B cell (primary cell): ENCODE data around the gene ETS1. TPM values are rescaled to one million over a fixed set of nuclear protein-coding genes. Genes with fewer than 3 reads are reported as not detected.

Source experiments
- ATAC-seq: fragments of 200-7000 bp; cut with Tn5 transposase; one replicate; pipeline ENCODE4 v1.10.0; 2021; ENCODE audit warnings: low read depth, mild to moderate bottlenecking, moderate number of reproducible peaks, moderate library complexity
- CTCF ChIA-PET: fragments of 350-600 bp; sonication (Branson Sonifier 250); formaldehyde crosslinking; loops from one replicate; lab custom pipeline; 2021; ENCODE audit warnings: antibody characterized with exemption, inconsistent platforms; lab: Charles Lee
- POLR2A ChIA-PET: fragments of 350-600 bp; sonication (Branson Sonifier 250); formaldehyde crosslinking; loops from one replicate; lab custom pipeline; 2021; ENCODE audit warnings: antibody characterized with exemption; lab: Charles Lee
- DNase-seq: peaks from one replicate; pipeline ENCODE4 v3.0.0; 2013
- H2AFZ ChIP-seq: 2 replicates; pipeline ENCODE4 v1.6.1; 2012; ENCODE audit warnings: mild to moderate bottlenecking, low read depth, low read length; ENCODE audit not compliant: insufficient read depth, poor library complexity, severe bottlenecking
- H3K27ac ChIP-seq, 2 donors: 1 replicate in 1 of 2; 2 replicates in 1 of 2; pipeline ENCODE4 v1.5.1; 2012 to 2013; ENCODE audit warnings: low read length in 2 of 2, mild to moderate bottlenecking in 2 of 2, moderate library complexity in 1 of 2
- H3K27me3 ChIP-seq, 4 experiments: fragments of 200-600 bp in 1 of 4; sonication (generic) in 1 of 4; replicated peaks in 1 of 4; 1 replicate in 2 of 4; 2 replicates in 2 of 4; pipeline versions ENCODE4 v1.6.1 to v1.7.0; 2013 to 2016; ENCODE audit warnings: low read length in 3 of 4, mild to moderate bottlenecking in 2 of 4, mixed read lengths in 1 of 4, moderate library complexity in 1 of 4; ENCODE audit not compliant: insufficient read depth in 4 of 4, control insufficient read depth in 3 of 4; ENCODE audit errors: control extremely low read depth in 1 of 4
- H3K36me3 ChIP-seq, 2 experiments: replicated peaks in 1 of 2; 1 replicate in 1 of 2; 2 replicates in 1 of 2; pipeline versions ENCODE4 v1.6.1 to v1.7.1; 2013; ENCODE audit warnings: low read length in 1 of 2; ENCODE audit not compliant: insufficient read depth in 2 of 2, control insufficient read depth in 1 of 2; ENCODE audit errors: control extremely low read depth in 1 of 2, extremely low read depth in 1 of 2
- H3K4me1 ChIP-seq, 2 donors: fragments of 200-600 bp in 1 of 2; sonication (generic) in 1 of 2; 1 replicate in 1 of 2; 2 replicates in 1 of 2; pipeline versions ENCODE4 v1.5.1 to v1.6.1; 2013 to 2017; ENCODE audit warnings: low read length in 2 of 2; ENCODE audit not compliant: control insufficient read depth in 2 of 2, insufficient read depth in 2 of 2
- H3K4me2 ChIP-seq: replicated peaks from 2 replicates; pipeline ENCODE3; 2012; ENCODE audit warnings: mild to moderate bottlenecking, low read depth, low read length; ENCODE audit not compliant: poor library complexity, severe bottlenecking
- H3K4me3 ChIP-seq, 5 experiments: fragments of 200-600 bp in 1 of 5; sonication (generic) in 1 of 5; 1 replicate in 3 of 5; 2 replicates in 2 of 5; pipeline versions ENCODE4 v1.5.1 to v1.7.0; 2011 to 2016; ENCODE audit warnings: low read length in 4 of 5, mild to moderate bottlenecking in 4 of 5, low read depth in 2 of 5, control low read depth in 1 of 5, moderate library complexity in 1 of 5; ENCODE audit not compliant: insufficient read depth in 1 of 5; ENCODE audit errors: control extremely low read depth in 1 of 5, extremely low read depth in 1 of 5
- H3K79me2 ChIP-seq: fragments of 200-600 bp; sonication (generic); one replicate; pipeline ENCODE4 v1.6.0; 2016; ENCODE audit warnings: low read length; ENCODE audit not compliant: control insufficient read depth, insufficient read depth
- H3K9ac ChIP-seq: fragments of 200-600 bp; sonication (generic); 2 replicates; pipeline ENCODE4 v1.6.1; 2017; ENCODE audit warnings: mild to moderate bottlenecking, low read length, moderate library complexity
- H3K9me3 ChIP-seq, 3 donors: one replicate each; pipeline versions ENCODE4 v1.6.1 to v1.7.1; 2013; ENCODE audit warnings: low read length in 2 of 3; ENCODE audit not compliant: control insufficient read depth in 2 of 3, insufficient read depth in 1 of 3; ENCODE audit errors: control extremely low read depth in 1 of 3
- H4K20me1 ChIP-seq: 2 replicates; pipeline ENCODE4 v1.6.0; 2012; ENCODE audit warnings: mild to moderate bottlenecking, low read length; ENCODE audit not compliant: insufficient read depth, control insufficient read depth, poor library complexity, severe bottlenecking
- H3K27ac Mint-ChIP-seq: one replicate; pipeline ENCODE4 v1.8.0; 2021; ENCODE audit warnings: mixed read lengths
- H3K27me3 Mint-ChIP-seq: one replicate; pipeline ENCODE4 v1.8.0; 2021; ENCODE audit warnings: mixed read lengths
- H3K4me1 Mint-ChIP-seq: one replicate; pipeline ENCODE4 v1.8.0; 2021; ENCODE audit warnings: mixed read lengths
- H3K4me3 Mint-ChIP-seq: one replicate; pipeline ENCODE4 v1.8.0; 2021; ENCODE audit warnings: mixed read lengths
- H3K9me3 Mint-ChIP-seq: one replicate; pipeline ENCODE4 v1.8.0; 2022; ENCODE audit warnings: mixed read lengths; ENCODE audit not compliant: insufficient read depth
- EZH2 ChIP-seq: IDR thresholded peaks from 2 replicates; pipeline ENCODE4 v1.6.1; 2012; ENCODE audit warnings: borderline replicate concordance, low read depth, mild to moderate bottlenecking, moderate library complexity, low read length; ENCODE audit not compliant: insufficient read depth, poor library complexity, severe bottlenecking
- WGBS: methylation state at CpG from one replicate; pipeline ENCODE4 v1.1.5; 2013; ENCODE audit warnings: missing lambda C conversion rate; ENCODE audit not compliant: insufficient coverage; 5-methylcytosine and 5-hydroxymethylcytosine counted together
- intact Hi-C: fragments of 100-400 bp; cut with micrococcal nuclease; formaldehyde crosslinking; loops from one replicate; pipeline ENCODE4 v1.10.0; 2022
- polyA plus RNA-seq: library from polyadenylated mRNA; depleted of rRNA; stranded (reverse); fragments of >200 nt; gene quantifications from 2 replicates; pipeline ENCODE4 v1.2.3, GENCODE V29; 2012
- total RNA-seq, 2 donors: library from RNA; stranded (reverse); fragments of 120-200 nt in 1 of 2; gene quantifications; 1 replicate in 1 of 2; 2 replicates in 1 of 2; pipeline versions ENCODE4 v1.2.3 to v1.2.4, GENCODE V29; 2013 to 2022
- TF ChIP-seq, protein P1 (sequence below): fragments of 200-600 bp; IDR thresholded peaks from one replicate; pipeline ENCODE4 v1.8.0; 2022; ENCODE audit warnings: antibody characterized with exemption, mild to moderate bottlenecking

Gene ETS1
- total and polyA plus RNA-seq, 2 donors (not counting 1 experiment from before 2014, with no cell fraction given), result 115 to 271 TPM

DNA sequence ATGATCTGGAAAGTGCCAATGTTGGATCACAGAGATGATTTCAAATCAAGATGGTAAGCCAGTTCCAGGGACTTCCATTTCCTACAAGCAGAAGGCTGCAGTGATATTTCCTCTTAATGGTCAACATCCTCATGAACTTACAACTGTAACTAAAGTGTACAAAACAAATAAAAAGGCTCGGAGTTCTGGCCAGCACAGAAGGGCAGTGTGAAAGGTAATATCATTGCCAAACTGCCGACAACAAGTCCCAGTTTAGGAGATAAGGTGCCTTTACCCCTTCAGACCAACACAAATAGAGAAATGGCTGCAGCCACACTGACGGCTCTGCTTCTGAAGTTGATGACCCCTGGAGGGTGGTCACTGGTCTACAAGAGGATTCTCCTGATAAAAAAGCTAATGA is 91.1 kb downstream of the ETS1 start:
- Mint-ChIP-seq H3K4me1 (peaks cover 96% of the 10 kb centered on the region), H3K27ac (peak overlapping the region; percentile 81), H3K27me3 (no peaks in the 10 kb centered on the region), H3K4me3 (peak overlapping the region; percentile 51), H3K9me3 (no peaks in the 10 kb centered on the region)
- Histone ChIP-seq H3K4me1 (peaks cover 95 to 98% of the 10 kb centered on the region in 2 donors), H3K27me3 (no peaks in the 10 kb centered on the region), H3K4me2 (peak overlapping the region; percentile 49), H4K20me1 (peaks cover 82% of the 10 kb centered on the region), H3K79me2 (peaks cover 99% of the 10 kb centered on the region), H2AFZ (no peak overlapping the region), H3K27ac (peak overlapping the region in 1 of 2 donors; percentile 82), H3K4me3 (peak overlapping the region in 1 of 5 experiments; percentile 11), H3K9ac (peak overlapping the region; percentile 27), H3K9me3 (no peaks in the 10 kb centered on the region), H3K36me3 (peaks cover 2 to 71% of the 10 kb centered on the region in 2 experiments)
- TF ChIP-seq EZH2, result no peak
- TF ChIP-seq, protein P1, sequence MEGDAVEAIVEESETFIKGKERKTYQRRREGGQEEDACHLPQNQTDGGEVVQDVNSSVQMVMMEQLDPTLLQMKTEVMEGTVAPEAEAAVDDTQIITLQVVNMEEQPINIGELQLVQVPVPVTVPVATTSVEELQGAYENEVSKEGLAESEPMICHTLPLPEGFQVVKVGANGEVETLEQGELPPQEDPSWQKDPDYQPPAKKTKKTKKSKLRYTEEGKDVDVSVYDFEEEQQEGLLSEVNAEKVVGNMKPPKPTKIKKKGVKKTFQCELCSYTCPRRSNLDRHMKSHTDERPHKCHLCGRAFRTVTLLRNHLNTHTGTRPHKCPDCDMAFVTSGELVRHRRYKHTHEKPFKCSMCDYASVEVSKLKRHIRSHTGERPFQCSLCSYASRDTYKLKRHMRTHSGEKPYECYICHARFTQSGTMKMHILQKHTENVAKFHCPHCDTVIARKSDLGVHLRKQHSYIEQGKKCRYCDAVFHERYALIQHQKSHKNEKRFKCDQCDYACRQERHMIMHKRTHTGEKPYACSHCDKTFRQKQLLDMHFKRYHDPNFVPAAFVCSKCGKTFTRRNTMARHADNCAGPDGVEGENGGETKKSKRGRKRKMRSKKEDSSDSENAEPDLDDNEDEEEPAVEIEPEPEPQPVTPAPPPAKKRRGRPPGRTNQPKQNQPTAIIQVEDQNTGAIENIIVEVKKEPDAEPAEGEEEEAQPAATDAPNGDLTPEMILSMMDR, result no peak
- no CpG with 5 or more reads among the region's 3 CpGs for WGBS
- CTCF ChIA-PET, result interaction anchor here (0.7 to 1.6 kb wide), 5 partner anchors 10 to 136 kb away, joined by 3 to 8 read pairs (median 3); no protein-coding TSS in a partner anchor
- POLR2A ChIA-PET, result interaction anchor here (1.2 kb wide), 1 partner anchor 26 kb away, joined by 3 read pairs; no protein-coding TSS in a partner anchor
- ATAC-seq (no peak), DNase-seq (no peak)
- intact Hi-C loops, result loop anchor here (2.0 kb wide), 2 partner anchors 13 to 19 kb away; no protein-coding TSS in a partner anchor
